Rectal smooth muscle tissue (tissue), 1 donor: ENCODE data around the gene TENM4.

ENCODE experiments used
- H3K27ac ChIP-seq: one replicate; pipeline ENCODE4 v1.7.0; 2013; ENCODE audit warnings: low read depth, low read length, inconsistent platforms
- H3K27me3 ChIP-seq: one replicate; pipeline ENCODE4 v1.7.0; 2013; ENCODE audit warnings: low read length; ENCODE audit not compliant: control insufficient read depth, insufficient read depth
- H3K36me3 ChIP-seq: one replicate; pipeline ENCODE4 v1.7.0; 2013; ENCODE audit warnings: low read length; ENCODE audit not compliant: control insufficient read depth, insufficient read depth
- H3K4me1 ChIP-seq: one replicate; pipeline ENCODE4 v1.7.0; 2013; ENCODE audit warnings: low read length; ENCODE audit not compliant: control insufficient read depth, insufficient read depth
- H3K4me3 ChIP-seq: one replicate; pipeline ENCODE4 v1.7.0; 2013; ENCODE audit warnings: low read length
- H3K9ac ChIP-seq: one replicate; pipeline ENCODE4 v1.7.0; 2013; ENCODE audit warnings: low read length

TENM4 gene

GRCh38 chr11:79044201-79044600, 396.6 kb downstream of the TENM4 start:
- Histone ChIP-seq H3K27me3 (no peaks in the 10 kb centered on the region), H3K27ac (no peak overlapping the region)

GRCh38 chr11:79043726-79044125, 397.1 kb downstream of the TENM4 start:
- no peaks in the 10 kb centered on the region for H3K36me3 ChIP-seq
- no peaks in the 10 kb centered on the region for H3K4me1 ChIP-seq
- H3K4me3 ChIP-seq = no peak overlapping the region
- no peaks in the 10 kb centered on the region for H3K27me3 ChIP-seq
- H3K27ac ChIP-seq = no peak overlapping the region
- no peak overlapping the region for H3K9ac ChIP-seq

More at GRCh38 chr11:79044201-79044600, 396.6 kb downstream of the TENM4 start:
- no peaks in the 10 kb centered on the region for H3K4me1 ChIP-seq
- no peak overlapping the region for H3K9ac ChIP-seq
- no peak overlapping the region for H3K4me3 ChIP-seq
- H3K36me3 ChIP-seq = no peaks in the 10 kb centered on the region

- Histone ChIP-seq H3K27me3 (no peaks in the 10 kb centered on the region), H3K4me3 (no peak overlapping the region), H3K27ac (no peak overlapping the region), H3K9ac (no peak overlapping the region), H3K4me1 (no peaks in the 10 kb centered on the region), H3K36me3 (no peaks in the 10 kb centered on the region)
Observed at GRCh38 chr11:79042824-79043223, 398.0 kb downstream of the TENM4 start.

- H3K4me1 ChIP-seq = no peaks in the 10 kb centered on the region
- H3K27me3 ChIP-seq = no peaks in the 10 kb centered on the region
- H3K27ac ChIP-seq = no peak overlapping the region
- H3K9ac ChIP-seq = no peak overlapping the region
- H3K36me3 ChIP-seq = no peaks in the 10 kb centered on the region
- no peak overlapping the region for H3K4me3 ChIP-seq
Observed at GRCh38 chr11:79040348-79040747, 400.5 kb downstream of the TENM4 start.

GRCh38 chr11:79039122-79039521, 401.7 kb downstream of the TENM4 start:
- no peaks in the 10 kb centered on the region for H3K36me3 ChIP-seq
- no peak overlapping the region for H3K27ac ChIP-seq
- H3K4me1 ChIP-seq = no peaks in the 10 kb centered on the region
- no peaks in the 10 kb centered on the region for H3K27me3 ChIP-seq
- H3K9ac ChIP-seq = no peak overlapping the region
- no peak overlapping the region for H3K4me3 ChIP-seq

GRCh38 chr11:79035881-79036280, 404.9 kb downstream of the TENM4 start:
- Histone ChIP-seq H3K36me3 (no peaks in the 10 kb centered on the region), H3K4me3 (no peak overlapping the region), H3K4me1 (no peaks in the 10 kb centered on the region), H3K27me3 (no peaks in the 10 kb centered on the region), H3K9ac (no peak overlapping the region), H3K27ac (no peak overlapping the region)

GRCh38 chr11:79033833-79034232, 407.0 kb downstream of the TENM4 start:
- H3K4me3 ChIP-seq = no peak overlapping the region
- H3K4me1 ChIP-seq = no peaks in the 10 kb centered on the region
- H3K27me3 ChIP-seq = no peaks in the 10 kb centered on the region
- H3K27ac ChIP-seq = no peak overlapping the region
- no peak overlapping the region for H3K9ac ChIP-seq
- H3K36me3 ChIP-seq = no peaks in the 10 kb centered on the region

GRCh38 chr11:79030448-79030847, 410.4 kb downstream of the TENM4 start:
- no peak overlapping the region for H3K27ac ChIP-seq
- H3K36me3 ChIP-seq = no peaks in the 10 kb centered on the region
- H3K4me1 ChIP-seq = no peaks in the 10 kb centered on the region
- no peaks in the 10 kb centered on the region for H3K27me3 ChIP-seq
- H3K9ac ChIP-seq = no peak overlapping the region
- H3K4me3 ChIP-seq = no peak overlapping the region

- no peaks in the 10 kb centered on the region for H3K4me1 ChIP-seq
- H3K36me3 ChIP-seq = no peaks in the 10 kb centered on the region
- no peak overlapping the region for H3K4me3 ChIP-seq
- H3K9ac ChIP-seq = no peak overlapping the region
- no peak overlapping the region for H3K27ac ChIP-seq
- no peaks in the 10 kb centered on the region for H3K27me3 ChIP-seq
Observed at GRCh38 chr11:79028225-79028624, 412.6 kb downstream of the TENM4 start.

- no peaks in the 10 kb centered on the region for H3K36me3 ChIP-seq
- H3K4me1 ChIP-seq = no peaks in the 10 kb centered on the region
- H3K9ac ChIP-seq = no peak overlapping the region
- no peak overlapping the region for H3K27ac ChIP-seq
- H3K27me3 ChIP-seq = no peaks in the 10 kb centered on the region
- no peak overlapping the region for H3K4me3 ChIP-seq
Observed at GRCh38 chr11:79026803-79027445, 413.9 kb downstream of the TENM4 start.

- Histone ChIP-seq H3K9ac (no peak overlapping the region), H3K4me3 (no peak overlapping the region), H3K27me3 (no peaks in the 10 kb centered on the region), H3K36me3 (no peaks in the 10 kb centered on the region), H3K27ac (no peak overlapping the region), H3K4me1 (no peaks in the 10 kb centered on the region)
Observed at GRCh38 chr11:79025622-79026021, 415.2 kb downstream of the TENM4 start.

- H3K4me3 ChIP-seq = no peak overlapping the region
- H3K36me3 ChIP-seq = no peaks in the 10 kb centered on the region
- H3K27me3 ChIP-seq = no peaks in the 10 kb centered on the region
- no peaks in the 10 kb centered on the region for H3K4me1 ChIP-seq
- no peak overlapping the region for H3K27ac ChIP-seq
- no peak overlapping the region for H3K9ac ChIP-seq
Observed at GRCh38 chr11:79025097-79025496, 415.7 kb downstream of the TENM4 start.

GRCh38 chr11:79022265-79022664, 418.6 kb downstream of the TENM4 start:
- Histone ChIP-seq H3K4me1 (no peaks in the 10 kb centered on the region), H3K36me3 (no peaks in the 10 kb centered on the region), H3K27me3 (no peaks in the 10 kb centered on the region), H3K9ac (no peak overlapping the region), H3K27ac (no peak overlapping the region), H3K4me3 (no peak overlapping the region)
